ENCODE results near the gene CPSF7. TPM values are rescaled to one million over a fixed set of nuclear protein-coding genes. Genes with fewer than 3 reads are reported as not detected.

Gene CPSF7
- total and polyA plus RNA-seq, 2 experiments from 2014 or later: 27.1 to 42.3 TPM

- H3K9me3 ChIP-seq (ENCODE audit: low read depth): no peaks in the 10 kb centered on the region
- DNase-seq: no peak
- H3K9ac ChIP-seq: no peak overlapping the region
- H3K27ac ChIP-seq: no peak overlapping the region
- H3F3A ChIP-seq (ENCODE audit: insufficient read depth): 0 out of 2 replicates have a peak, but pooled peaks cover 6% of the 10 kb centered on the region
- no peak overlapping the region for H2AFZ ChIP-seq
- H3K9me2 ChIP-seq (ENCODE audit: insufficient read depth): no peaks in the 10 kb centered on the region
- no peaks in the 10 kb centered on the region for H3K36me3 ChIP-seq (ENCODE audit: low read depth)
- TF ChIP-seq EZH2phosphoT487 (IDR thresholded peaks at IDR 0.05; ENCODE audit: insufficient read depth, low read depth) (no peak), EZH2 (IDR thresholded peaks at IDR 0.05; ENCODE audit: insufficient read depth, poor library complexity, severe bottlenecking) (no peak)
- WGBS, 2 experiments (ENCODE audit: low coverage in 1 of 2, low lambda C conversion rate in 2 of 2, missing lambda C conversion rate in 2 of 2): 98 to 99% methylated on average over 6 of the region's 6 CpGs
- no peak overlapping the region for H3K4me3 ChIP-seq
- H4K20me1 ChIP-seq (ENCODE audit: insufficient read depth): no peaks in the 10 kb centered on the region
- H3K4me2 ChIP-seq (ENCODE audit: unreplicated experiment): no peak overlapping the region
- H3K4me1 ChIP-seq (ENCODE audit: insufficient read depth): peaks cover 4% of the 10 kb centered on the region; the same call in 1 of the 2 replicates
- in situ Hi-C loops (cut with MboI): no loop called here
- no peaks in the 10 kb centered on the region for H3K27me3 ChIP-seq (replicated peaks; ENCODE audit: insufficient read depth)
- H3K79me2 ChIP-seq (ENCODE audit: insufficient read depth): peaks cover 47% of the 10 kb centered on the region
Measured at GRCh38 chr11:61359516-61359915, 70.3 kb downstream of the CPSF7 start.

- Histone ChIP-seq H3K4me1 (ENCODE audit: insufficient read depth) (peaks cover 4% of the 10 kb centered on the region; the same call in 1 of the 2 replicates), H3K9me3 (ENCODE audit: low read depth) (no peaks in the 10 kb centered on the region), H3K36me3 (ENCODE audit: low read depth) (no peaks in the 10 kb centered on the region), H2AFZ (no peak overlapping the region), H3K79me2 (ENCODE audit: insufficient read depth) (peaks cover 38% of the 10 kb centered on the region), H3K9me2 (ENCODE audit: insufficient read depth) (no peaks in the 10 kb centered on the region), H3K9ac (no peak overlapping the region), H3K4me3 (no peak overlapping the region), H3F3A (ENCODE audit: insufficient read depth) (0 out of 2 replicates have a peak, but pooled peaks cover 6% of the 10 kb centered on the region), H3K27ac (no peak overlapping the region), H3K4me2 (ENCODE audit: unreplicated experiment) (no peak overlapping the region), H4K20me1 (ENCODE audit: insufficient read depth) (no peaks in the 10 kb centered on the region), H3K27me3 (replicated peaks; ENCODE audit: insufficient read depth) (no peaks in the 10 kb centered on the region)
- 99 to 100% methylated on average over 11 of the region's 11 CpGs for WGBS, 2 experiments (ENCODE audit: low coverage in 1 of 2, low lambda C conversion rate in 2 of 2, missing lambda C conversion rate in 2 of 2)
- TF ChIP-seq EZH2 (IDR thresholded peaks at IDR 0.05; ENCODE audit: insufficient read depth, poor library complexity, severe bottlenecking): no peak
- no peak for TF ChIP-seq EZH2phosphoT487 (IDR thresholded peaks at IDR 0.05; ENCODE audit: insufficient read depth, low read depth)
- no peak for DNase-seq
- in situ Hi-C loops (cut with MboI): no loop called here
Measured at GRCh38 chr11:61358566-61358965, 71.2 kb downstream of the CPSF7 start.

GRCh38 chr11:61357894-61358239 lies 71.9 kb downstream of the CPSF7 start:
- H4K20me1 ChIP-seq (ENCODE audit: insufficient read depth): no peaks in the 10 kb centered on the region
- H3K4me2 ChIP-seq (ENCODE audit: unreplicated experiment): no peak overlapping the region
- H3K27me3 ChIP-seq (replicated peaks; ENCODE audit: insufficient read depth): no peaks in the 10 kb centered on the region
- H3K27ac ChIP-seq: no peak overlapping the region
- no peak overlapping the region for H3K4me3 ChIP-seq
- H3K4me1 ChIP-seq (ENCODE audit: insufficient read depth): peaks cover 4% of the 10 kb centered on the region; the same call in 1 of the 2 replicates
- 0 out of 2 replicates have a peak, but pooled peaks cover 6% of the 10 kb centered on the region for H3F3A ChIP-seq (ENCODE audit: insufficient read depth)
- no peak overlapping the region for H3K9ac ChIP-seq
- H2AFZ ChIP-seq: no peak overlapping the region
- H3K9me2 ChIP-seq (ENCODE audit: insufficient read depth): no peaks in the 10 kb centered on the region
- no peaks in the 10 kb centered on the region for H3K36me3 ChIP-seq (ENCODE audit: low read depth)
- H3K9me3 ChIP-seq (ENCODE audit: low read depth): no peaks in the 10 kb centered on the region
- WGBS, 2 experiments (ENCODE audit: low coverage in 1 of 2, low lambda C conversion rate in 2 of 2, missing lambda C conversion rate in 2 of 2): 85 to 89% methylated on average over 6 of the region's 6 CpGs
- TF ChIP-seq EZH2phosphoT487 (IDR thresholded peaks at IDR 0.05; ENCODE audit: insufficient read depth, low read depth) (no peak), EZH2 (IDR thresholded peaks at IDR 0.05; ENCODE audit: insufficient read depth, poor library complexity, severe bottlenecking) (no peak)
- no peak for DNase-seq
- peaks cover 31% of the 10 kb centered on the region for H3K79me2 ChIP-seq (ENCODE audit: insufficient read depth)
- in situ Hi-C loops (cut with MboI): no loop called here

GRCh38 chr11:61357233-61357893 lies 72.4 kb downstream of the CPSF7 start:
- 89 to 91% methylated on average over 9 of the region's 9 CpGs for WGBS, 2 experiments (ENCODE audit: low coverage in 1 of 2, low lambda C conversion rate in 2 of 2, missing lambda C conversion rate in 2 of 2)
- TF ChIP-seq EZH2 (IDR thresholded peaks at IDR 0.05; ENCODE audit: insufficient read depth, poor library complexity, severe bottlenecking): no peak
- no peak for TF ChIP-seq EZH2phosphoT487 (IDR thresholded peaks at IDR 0.05; ENCODE audit: insufficient read depth, low read depth)
- Histone ChIP-seq H3F3A (ENCODE audit: insufficient read depth) (0 out of 2 replicates have a peak, but pooled peaks cover 6% of the 10 kb centered on the region), H3K79me2 (ENCODE audit: insufficient read depth) (peaks cover 27% of the 10 kb centered on the region), H3K9me2 (ENCODE audit: insufficient read depth) (no peaks in the 10 kb centered on the region), H3K4me1 (ENCODE audit: insufficient read depth) (peaks cover 4% of the 10 kb centered on the region; the same call in 1 of the 2 replicates), H4K20me1 (ENCODE audit: insufficient read depth) (no peaks in the 10 kb centered on the region), H3K4me3 (no peak overlapping the region), H3K9me3 (ENCODE audit: low read depth) (no peaks in the 10 kb centered on the region), H3K4me2 (ENCODE audit: unreplicated experiment) (no peak overlapping the region), H3K36me3 (ENCODE audit: low read depth) (no peaks in the 10 kb centered on the region), H2AFZ (no peak overlapping the region), H3K9ac (no peak overlapping the region), H3K27me3 (replicated peaks; ENCODE audit: insufficient read depth) (no peaks in the 10 kb centered on the region), H3K27ac (no peak overlapping the region)
- in situ Hi-C loops (cut with MboI): no loop called here
- no peak for DNase-seq
